ENCODE results near the gene RAD50. TPM values are rescaled to one million over a fixed set of nuclear protein-coding genes. Genes with fewer than 3 reads are reported as not detected.
A peak's percentile ranks its signal among the peaks of the same experiment; 100 is the strongest.

The RAD50 gene
- total and polyA plus RNA-seq, 2 of the 4 experiments (the other 2 are of a cell fraction), result 5.2 to 6.2 TPM

- Histone ChIP-seq H2AK5ac (ENCODE audit: low read depth, low read length) (no peak overlapping the region; the same call in 1 of the 2 replicates), H2AK9ac (replicated peaks; ENCODE audit: low read depth, low read length, poor library complexity) (no peak overlapping the region), H3K27ac (ENCODE audit: insufficient read depth, low read length) (no peak overlapping the region), H3K23ac (ENCODE audit: low read depth, low read length) (no peak overlapping the region), H3K4me3 (ENCODE audit: insufficient read depth, low read depth, low read length) (no peak overlapping the region), H3K27me3 (ENCODE audit: control insufficient read depth, insufficient read depth, low read length) (no peaks in the 10 kb centered on the region), H3K9me3 (ENCODE audit: control insufficient read depth, insufficient read depth, low read length) (no peaks in the 10 kb centered on the region), H3K9ac (ENCODE audit: low read depth, low read length) (no peak overlapping the region), H2BK5ac (ENCODE audit: low read depth, low read length, poor library complexity, severe bottlenecking) (no peak overlapping the region), H3K56ac (ENCODE audit: extremely low read depth, insufficient read depth, low read length) (no peak overlapping the region), H3K4me2 (ENCODE audit: low read depth, low read length) (no peak overlapping the region), H4K20me1 (ENCODE audit: insufficient read depth, low read length) (no peaks in the 10 kb centered on the region), H3K18ac (ENCODE audit: low read depth, low read length) (no peak overlapping the region), H2AFZ (replicated peaks; ENCODE audit: low read length, poor library complexity) (peak overlapping the region; percentile 6), H3K79me1 (ENCODE audit: low read depth in 1 of 2, low read length in 2 of 2) (no peaks in the 10 kb centered on the region), H2BK20ac (ENCODE audit: low read depth, low read length) (no peak overlapping the region), H4K8ac (ENCODE audit: low read depth in 2 of 2, low read length in 2 of 2) (peak overlapping the region in 1 of 2 experiments; percentile 37; a peak in 1 of 4 replicates), H2BK120ac (ENCODE audit: low read depth, low read length) (no peak overlapping the region), H3K36me3 (ENCODE audit: control insufficient read depth, insufficient read depth, low read length) (no peaks in the 10 kb centered on the region), H3K14ac (replicated peaks; ENCODE audit: low read depth, low read length) (peak overlapping the region; percentile 22; the same call in 1 of the 2 replicates), H4K5ac (ENCODE audit: low read depth, low read length) (no peak overlapping the region), H3K9me1 (ENCODE audit: insufficient read depth, low read length) (peaks cover 19% of the 10 kb centered on the region), H2BK15ac (ENCODE audit: low read depth, low read length) (no peak overlapping the region), H3K4ac (ENCODE audit: low read depth, low read length) (0 out of 2 replicates have a peak overlapping the region, but pooled peaks have one; percentile 21), H4K91ac (ENCODE audit: insufficient read depth, low read depth, low read length) (no peak overlapping the region), H3K4me1 (ENCODE audit: control insufficient read depth, insufficient read depth, low read length) (peaks cover 11% of the 10 kb centered on the region)
- TF ChIP-seq CHD1 (IDR thresholded peaks at IDR 0.05; ENCODE audit: low read depth, low read length) (no peak), POLR2A (IDR thresholded peaks at IDR 0.05; ENCODE audit: low read depth, low read length) (no peak), RAD21 (IDR thresholded peaks at IDR 0.05; ENCODE audit: low read length) (no peak), USF2 (IDR thresholded peaks at IDR 0.05; ENCODE audit: low read depth, low read length) (no peak)
- intact Hi-C loops (cut with micrococcal nuclease), result no loop called here
- dilution Hi-C loops (cut with HindIII; ENCODE audit: low sequenced_read_pairs, unreplicated experiment), result no loop called here
- ATAC-seq (ENCODE audit: low read depth) (no peak), DNase-seq (no peak)
- in situ Hi-C loops (cut with MboI; ENCODE audit: low sequenced_read_pairs), result no loop called here
- BruUV-seq (replicated peaks), result no TSS peak
- WGBS, 2 experiments (ENCODE audit: extremely low coverage in 2 of 2, insufficient read length in 1 of 2), result 95% methylated on average over 6 of the region's 15 CpGs; no CpG with 5 or more reads in 1 of the 2 experiments
- ChIA-PET POLR2A (ENCODE audit: unreplicated experiment) (no interaction called here), CTCF (no interaction called here)
Measured at GRCh38 chr5:132679717-132680380, 123.1 kb downstream of the RAD50 start.

Data from IMR-90 (cell line).